H9 (cell line): ENCODE results near the gene ATP8A1. TPM values are rescaled to one million over a fixed set of nuclear protein-coding genes. Genes with fewer than 3 reads are reported as not detected.
A peak's percentile ranks its signal among the peaks of the same experiment; 100 is the strongest.

Source experiments
- DNase-seq: peaks from one replicate; pipeline ENCODE4 v3.0.0-alpha.2; 2017
- H2AFZ ChIP-seq: one replicate; pipeline ENCODE4 v1.6.1; 2013; ENCODE audit warnings: mild to moderate bottlenecking, low read length, control low read depth, moderate library complexity
- H2AK5ac ChIP-seq: 2 replicates; pipeline ENCODE4 v1.6.1; 2013; ENCODE audit warnings: low read length, control low read depth, mixed read lengths; ENCODE audit not compliant: insufficient read length
- H2BK120ac ChIP-seq: one replicate; pipeline ENCODE4 v1.6.1; 2013; ENCODE audit warnings: low read depth, mild to moderate bottlenecking, low read length, control low read depth, inconsistent platforms; ENCODE audit not compliant: poor library complexity, severe bottlenecking
- H2BK12ac ChIP-seq: 2 replicates; pipeline ENCODE4 v1.6.1; 2013; ENCODE audit warnings: low read length, control low read depth, mixed read lengths, low read depth; ENCODE audit not compliant: insufficient read length
- H2BK15ac ChIP-seq: 2 replicates; pipeline ENCODE4 v1.6.1; 2013; ENCODE audit warnings: low read depth, low read length, control low read depth
- H2BK20ac ChIP-seq: one replicate; pipeline ENCODE4 v1.6.1; 2013; ENCODE audit warnings: low read depth, mild to moderate bottlenecking, low read length, control low read depth, inconsistent platforms; ENCODE audit not compliant: poor library complexity, severe bottlenecking
- H2BK5ac ChIP-seq: 2 replicates; pipeline ENCODE4 v1.6.1; 2013; ENCODE audit warnings: low read length, control low read depth, mixed read lengths; ENCODE audit not compliant: insufficient read length
- H3K14ac ChIP-seq: 2 replicates; pipeline ENCODE4 v1.6.1; 2013; ENCODE audit warnings: low read length, control low read depth; ENCODE audit not compliant: insufficient read depth
- H3K18ac ChIP-seq: 2 replicates; pipeline ENCODE4 v1.6.1; 2013; ENCODE audit warnings: low read depth, mild to moderate bottlenecking, mixed read lengths, low read length, control low read depth; ENCODE audit not compliant: insufficient read length
- H3K23ac ChIP-seq: 2 replicates; pipeline ENCODE4 v1.6.1; 2013; ENCODE audit warnings: low read length, control low read depth, mixed read lengths, low read depth; ENCODE audit not compliant: insufficient read length
- H3K23me2 ChIP-seq: 2 replicates; pipeline ENCODE4 v1.6.1; 2013; ENCODE audit warnings: low read depth, mild to moderate bottlenecking, mixed read lengths, low read length, control low read depth; ENCODE audit not compliant: insufficient read length, poor library complexity, severe bottlenecking
- H3K27ac ChIP-seq: 2 replicates; pipeline ENCODE4 v1.5.1; 2013; ENCODE audit warnings: low read length, control low read depth, mixed read lengths, low read depth; ENCODE audit not compliant: insufficient read length
- H3K27me3 ChIP-seq: 2 replicates; pipeline ENCODE4 v1.6.1; 2013; ENCODE audit warnings: low read length, control low read depth, inconsistent platforms; ENCODE audit not compliant: insufficient read depth
- H3K4ac ChIP-seq: 2 replicates; pipeline ENCODE4 v1.6.1; 2013; ENCODE audit warnings: low read depth, mild to moderate bottlenecking, control low read depth, inconsistent platforms, low read length, moderate library complexity
- H3K4me1 ChIP-seq: 2 replicates; pipeline ENCODE4 v1.6.1; 2013; ENCODE audit warnings: low read length, control low read depth, inconsistent platforms; ENCODE audit not compliant: insufficient read depth
- H3K4me2 ChIP-seq: 2 replicates; pipeline ENCODE4 v1.6.1; 2013; ENCODE audit warnings: low read length, control low read depth, mixed read lengths; ENCODE audit not compliant: insufficient read length, insufficient read depth
- H3K56ac ChIP-seq: 2 replicates; pipeline ENCODE4 v1.6.1; 2013; ENCODE audit warnings: low read depth, mild to moderate bottlenecking, mixed read lengths, low read length, control low read depth; ENCODE audit not compliant: insufficient read length
- H3K79me1 ChIP-seq: 2 replicates; pipeline ENCODE4 v1.6.1; 2013; ENCODE audit warnings: low read depth, mild to moderate bottlenecking, moderate library complexity, low read length, control low read depth, inconsistent platforms; ENCODE audit not compliant: insufficient read depth, poor library complexity, severe bottlenecking
- H3K79me2 ChIP-seq: 2 replicates; pipeline ENCODE4 v1.6.1; 2013; ENCODE audit warnings: low read length, control low read depth, inconsistent platforms; ENCODE audit not compliant: insufficient read depth
- H3K9ac ChIP-seq: 2 replicates; pipeline ENCODE4 v1.6.1; 2013; ENCODE audit warnings: low read length, control low read depth, mixed read lengths; ENCODE audit not compliant: insufficient read length; ENCODE audit errors: extremely low read depth
- H3K9me3 ChIP-seq: one replicate; pipeline ENCODE4 v1.6.1; 2013; ENCODE audit warnings: low read depth, low read length, inconsistent platforms; ENCODE audit not compliant: control insufficient read depth
- H3T11ph ChIP-seq: one replicate; pipeline ENCODE4 v1.6.1; 2013; ENCODE audit warnings: mild to moderate bottlenecking, low read length, control low read depth, inconsistent platforms
- H4K20me1 ChIP-seq: one replicate; pipeline ENCODE4 v1.6.1; 2013; ENCODE audit not compliant: control insufficient read depth, insufficient read length, insufficient read depth
- H4K5ac ChIP-seq: 2 replicates; pipeline ENCODE4 v1.6.1; 2013; ENCODE audit warnings: low read depth, mild to moderate bottlenecking, mixed read lengths, low read length, control low read depth; ENCODE audit not compliant: insufficient read length
- H4K8ac ChIP-seq: replicated peaks from 2 replicates; pipeline ENCODE4 v1.6.1; 2013; ENCODE audit warnings: low read length, control low read depth, mixed read lengths, low read depth; ENCODE audit not compliant: insufficient read length
- H4K91ac ChIP-seq: 2 replicates; pipeline ENCODE4 v1.6.1; 2013; ENCODE audit warnings: low read depth, mild to moderate bottlenecking, moderate library complexity, mixed read lengths, low read length, control low read depth; ENCODE audit not compliant: insufficient read length
- H3K27ac Mint-ChIP-seq, 3 experiments: 2 replicates in 2 of 3; 3 replicates in 1 of 3; pipeline ENCODE4 v1.8.0; 2020 to 2021; ENCODE audit warnings: mixed read lengths in 3 of 3, mild to moderate bottlenecking in 1 of 3, moderate library complexity in 1 of 3
- H3K27me3 Mint-ChIP-seq: 2 replicates; pipeline ENCODE4 v1.8.0; 2021; ENCODE audit warnings: low read depth, mild to moderate bottlenecking, moderate library complexity, mixed read lengths
- H3K36me3 Mint-ChIP-seq, 3 experiments: 2 replicates in 2 of 3; 3 replicates in 1 of 3; pipeline ENCODE4 v1.8.0; 2020 to 2021; ENCODE audit warnings: low read depth in 3 of 3, mixed read lengths in 3 of 3; ENCODE audit not compliant: insufficient read depth in 1 of 3
- H3K4me1 Mint-ChIP-seq, 2 experiments: 2 replicates each; pipeline ENCODE4 v1.8.0; 2020; ENCODE audit warnings: mixed read lengths in 2 of 2
- H3K4me3 Mint-ChIP-seq, 2 experiments: 2 replicates in 1 of 2; 3 replicates in 1 of 2; pipeline ENCODE4 v1.8.0; 2020 to 2021; ENCODE audit warnings: mild to moderate bottlenecking in 2 of 2, mixed read lengths in 2 of 2, moderate library complexity in 1 of 2
- H3K9me3 Mint-ChIP-seq, 2 experiments: 2 replicates in 1 of 2; 3 replicates in 1 of 2; pipeline ENCODE4 v1.8.0; 2020; ENCODE audit warnings: mild to moderate bottlenecking in 2 of 2, mixed read lengths in 2 of 2, moderate library complexity in 1 of 2
- WGBS: extraction: QIAGEN DNeasy Blood & Tissue Kit; methylation state at CpG from one replicate; pipeline ENCODE4 v1.1.7; 2013; ENCODE audit warnings: missing lambda C conversion rate, low lambda C conversion rate, mixed read lengths; ENCODE audit not compliant: insufficient read length; ENCODE audit errors: extremely low coverage; 5-methylcytosine and 5-hydroxymethylcytosine counted together
- total RNA-seq: library from RNA; stranded (reverse); gene quantifications from 2 replicates; pipeline ENCODE4 v1.2.1, GENCODE V29; 2021
- TF ChIP-seq, protein P1 (sequence below): fragments of 200-600 bp; sonication (generic); conservative IDR thresholded peaks from 3 replicates; pipeline ENCODE4 v1.8.0; 2021; ENCODE audit warnings: antibody characterized with exemption, mild to moderate bottlenecking

Gene ATP8A1
- total RNA-seq, 1 experiment from 2014 or later, result 5.1 TPM

DNA sequence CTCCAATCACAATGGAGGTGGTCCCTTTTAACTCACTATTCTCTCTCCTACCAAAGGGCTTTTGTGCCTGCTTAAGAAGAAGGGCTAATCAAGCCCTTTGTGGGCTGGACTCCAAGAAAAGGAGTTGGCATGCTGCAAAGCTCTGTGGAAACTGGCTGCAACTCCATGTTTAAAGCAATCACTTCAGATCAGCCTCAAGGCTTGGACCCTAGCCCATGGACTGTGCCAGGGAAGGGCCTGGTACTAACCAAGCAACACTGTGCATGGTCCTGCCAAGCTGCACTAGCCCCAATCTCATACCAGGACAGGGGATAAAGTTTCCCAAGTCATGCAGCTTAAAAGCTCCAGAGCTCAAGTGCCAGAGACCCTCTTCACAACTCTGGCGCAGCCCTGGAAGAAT lies 86.7 kb downstream of the ATP8A1 start:
- H3K4me2 ChIP-seq, result no peak overlapping the region
- no peak overlapping the region for H3K4me3 Mint-ChIP-seq
- no peaks in the 10 kb centered on the region for H3K79me2 ChIP-seq

More for the DNA sequence above, 86.7 kb downstream of the ATP8A1 start:
- H2BK120ac ChIP-seq, result no peak overlapping the region
- H4K5ac ChIP-seq, result no peak overlapping the region
- H3K27ac ChIP-seq, result no peak overlapping the region
- no peak overlapping the region for H3T11ph ChIP-seq
- no peaks in the 10 kb centered on the region for H3K9me3 Mint-ChIP-seq
- no peak overlapping the region for H2BK15ac ChIP-seq
- no peak overlapping the region for H3K4ac ChIP-seq
- H3K23ac ChIP-seq, result no peak overlapping the region
- no peak for DNase-seq
- peak overlapping the region in 1 of 3 experiments; percentile 10; a peak in 1 of 7 replicates for H3K27ac Mint-ChIP-seq
- no peak overlapping the region for H2AFZ ChIP-seq
- no peak overlapping the region for H2BK5ac ChIP-seq
- H3K18ac ChIP-seq, result no peak overlapping the region
- H4K20me1 ChIP-seq, result no peaks in the 10 kb centered on the region
- H2AK5ac ChIP-seq, result no peak overlapping the region
- no peaks in the 10 kb centered on the region for H3K9me3 ChIP-seq
- H2BK12ac ChIP-seq, result no peak overlapping the region
- no CpG with 5 or more reads among the region's 1 CpG for WGBS
- H3K56ac ChIP-seq, result no peak overlapping the region
- no peak overlapping the region for H4K91ac ChIP-seq
- no peak overlapping the region for H3K9ac ChIP-seq
- no peak overlapping the region for H4K8ac ChIP-seq
- no peaks in the 10 kb centered on the region for H3K27me3 Mint-ChIP-seq
- no peaks in the 10 kb centered on the region for H3K79me1 ChIP-seq
- H3K36me3 Mint-ChIP-seq, result no peaks in the 10 kb centered on the region
- TF ChIP-seq, protein P1, sequence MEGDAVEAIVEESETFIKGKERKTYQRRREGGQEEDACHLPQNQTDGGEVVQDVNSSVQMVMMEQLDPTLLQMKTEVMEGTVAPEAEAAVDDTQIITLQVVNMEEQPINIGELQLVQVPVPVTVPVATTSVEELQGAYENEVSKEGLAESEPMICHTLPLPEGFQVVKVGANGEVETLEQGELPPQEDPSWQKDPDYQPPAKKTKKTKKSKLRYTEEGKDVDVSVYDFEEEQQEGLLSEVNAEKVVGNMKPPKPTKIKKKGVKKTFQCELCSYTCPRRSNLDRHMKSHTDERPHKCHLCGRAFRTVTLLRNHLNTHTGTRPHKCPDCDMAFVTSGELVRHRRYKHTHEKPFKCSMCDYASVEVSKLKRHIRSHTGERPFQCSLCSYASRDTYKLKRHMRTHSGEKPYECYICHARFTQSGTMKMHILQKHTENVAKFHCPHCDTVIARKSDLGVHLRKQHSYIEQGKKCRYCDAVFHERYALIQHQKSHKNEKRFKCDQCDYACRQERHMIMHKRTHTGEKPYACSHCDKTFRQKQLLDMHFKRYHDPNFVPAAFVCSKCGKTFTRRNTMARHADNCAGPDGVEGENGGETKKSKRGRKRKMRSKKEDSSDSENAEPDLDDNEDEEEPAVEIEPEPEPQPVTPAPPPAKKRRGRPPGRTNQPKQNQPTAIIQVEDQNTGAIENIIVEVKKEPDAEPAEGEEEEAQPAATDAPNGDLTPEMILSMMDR, result no peak
- no peaks in the 10 kb centered on the region for H3K27me3 ChIP-seq
- H3K4me1 ChIP-seq, result no peaks in the 10 kb centered on the region
- no peaks in the 10 kb centered on the region for H3K23me2 ChIP-seq
- no peaks in the 10 kb centered on the region for H3K4me1 Mint-ChIP-seq
- no peak overlapping the region for H2BK20ac ChIP-seq
- no peak overlapping the region for H3K14ac ChIP-seq
